ENCODE data around the gene ZBTB22. TPM values are rescaled to one million over a fixed set of nuclear protein-coding genes. Genes with fewer than 3 reads are reported as not detected.

ZBTB22 gene
- total and polyA plus RNA-seq, 2 experiments from 2014 or later, result 29.1 to 48.0 TPM

DNA sequence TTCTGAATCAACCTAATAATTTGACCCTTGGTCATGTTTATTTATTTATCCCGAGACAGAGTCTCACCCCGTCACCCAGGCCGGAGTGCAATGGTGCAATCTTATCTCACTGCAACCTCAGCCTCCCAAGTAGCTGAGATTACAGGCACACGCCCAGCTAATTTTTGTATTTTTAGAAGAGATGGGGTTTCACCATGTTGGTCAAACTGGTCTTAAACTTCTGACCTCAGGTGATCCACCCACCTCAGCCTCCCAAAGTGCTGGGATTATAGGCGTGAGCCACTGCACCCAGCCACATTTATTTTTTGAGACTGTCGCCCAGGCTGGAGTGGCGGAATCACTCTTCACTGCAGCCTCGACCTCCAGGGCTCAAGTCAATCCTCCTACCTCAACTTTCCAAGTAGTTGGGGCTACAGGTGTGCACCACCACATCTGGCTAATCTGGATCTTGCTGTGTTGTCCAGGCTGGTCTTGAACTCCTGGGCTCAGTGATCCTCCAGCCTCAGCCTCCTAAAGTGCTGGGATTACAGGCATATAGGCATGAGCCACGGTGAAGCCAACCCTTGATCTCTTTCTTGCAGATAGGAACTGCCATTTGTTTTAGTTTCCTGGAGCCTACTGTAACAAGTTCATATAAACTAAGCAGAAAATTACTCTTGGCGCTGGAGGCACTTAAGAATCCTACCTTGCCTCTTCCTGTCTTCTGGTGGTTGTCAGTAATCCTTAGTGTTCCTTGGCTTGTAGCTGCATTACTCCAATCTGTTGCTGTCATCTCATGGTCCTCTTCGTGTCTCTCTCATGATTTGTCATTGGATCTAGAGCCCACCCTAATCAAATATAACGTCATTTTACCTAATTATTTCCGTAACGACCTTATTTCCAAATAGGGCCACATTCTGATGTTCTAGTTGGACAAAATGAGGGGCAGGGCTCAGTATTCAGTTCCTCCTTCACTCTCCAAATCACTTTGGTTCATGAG lies 43.3 kb downstream of the ZBTB22 start:
- H3K27ac ChIP-seq, result peak overlapping the region; percentile 8

DNA sequence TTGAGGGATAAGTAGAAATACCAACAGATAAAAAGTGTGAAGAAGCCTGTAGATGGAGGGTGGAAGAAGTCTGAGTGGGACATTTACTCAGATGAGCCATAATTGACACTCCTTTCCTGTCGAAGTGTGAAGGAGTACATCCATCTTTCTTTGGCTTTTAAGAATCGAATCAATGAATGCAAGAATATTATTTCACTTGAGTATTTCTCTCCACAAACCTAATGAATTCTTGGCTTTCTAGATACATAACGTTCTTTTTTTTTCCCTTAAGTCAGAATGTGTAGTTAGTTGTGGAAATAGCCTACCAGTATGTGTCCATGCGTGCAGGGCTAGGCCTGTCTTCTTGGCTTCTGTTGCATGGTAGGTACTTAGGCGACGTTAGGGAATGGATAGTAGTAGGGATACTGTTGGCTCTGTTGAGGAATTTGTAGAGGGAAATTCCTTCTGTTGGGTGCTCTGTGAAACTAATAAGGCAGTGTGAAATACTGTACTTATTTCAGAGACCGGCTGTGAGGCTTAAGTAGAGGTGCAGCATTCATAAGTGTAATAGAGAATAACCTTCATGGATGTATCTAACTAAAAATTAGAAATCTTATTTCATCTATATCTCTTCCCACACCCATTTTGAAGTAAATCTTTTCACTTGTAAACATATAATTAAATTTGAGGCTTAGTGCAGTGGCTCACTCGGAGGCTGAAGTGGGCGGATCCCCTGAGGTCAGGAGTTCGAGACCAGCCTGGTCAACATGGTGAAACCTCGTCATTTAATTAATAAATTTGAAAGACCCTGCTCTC lies 44.2 kb downstream of the ZBTB22 start:
- Histone ChIP-seq H3K4me3 (peak overlapping the region; percentile 84), H3K27me3 (no peaks in the 10 kb centered on the region), H3K27ac (peak overlapping the region; percentile 16), H3K36me3 (peaks cover 34% of the 10 kb centered on the region), H3K4me1 (ENCODE audit: low read depth) (peaks cover 10% of the 10 kb centered on the region), H3K9me3 (ENCODE audit: low read depth) (no peaks in the 10 kb centered on the region)
- TF ChIP-seq, protein P1, sequence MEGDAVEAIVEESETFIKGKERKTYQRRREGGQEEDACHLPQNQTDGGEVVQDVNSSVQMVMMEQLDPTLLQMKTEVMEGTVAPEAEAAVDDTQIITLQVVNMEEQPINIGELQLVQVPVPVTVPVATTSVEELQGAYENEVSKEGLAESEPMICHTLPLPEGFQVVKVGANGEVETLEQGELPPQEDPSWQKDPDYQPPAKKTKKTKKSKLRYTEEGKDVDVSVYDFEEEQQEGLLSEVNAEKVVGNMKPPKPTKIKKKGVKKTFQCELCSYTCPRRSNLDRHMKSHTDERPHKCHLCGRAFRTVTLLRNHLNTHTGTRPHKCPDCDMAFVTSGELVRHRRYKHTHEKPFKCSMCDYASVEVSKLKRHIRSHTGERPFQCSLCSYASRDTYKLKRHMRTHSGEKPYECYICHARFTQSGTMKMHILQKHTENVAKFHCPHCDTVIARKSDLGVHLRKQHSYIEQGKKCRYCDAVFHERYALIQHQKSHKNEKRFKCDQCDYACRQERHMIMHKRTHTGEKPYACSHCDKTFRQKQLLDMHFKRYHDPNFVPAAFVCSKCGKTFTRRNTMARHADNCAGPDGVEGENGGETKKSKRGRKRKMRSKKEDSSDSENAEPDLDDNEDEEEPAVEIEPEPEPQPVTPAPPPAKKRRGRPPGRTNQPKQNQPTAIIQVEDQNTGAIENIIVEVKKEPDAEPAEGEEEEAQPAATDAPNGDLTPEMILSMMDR (IDR thresholded peaks at IDR 0.05; ENCODE audit: low read depth, low read length), result no peak
- no peak for DNase-seq (ENCODE audit: low read depth in 1 of 2, low spot score in 1 of 2)

More for the DNA sequence above, 43.3 kb downstream of the ZBTB22 start:
- Histone ChIP-seq H3K4me3 (no peak overlapping the region), H3K9me3 (ENCODE audit: low read depth) (no peaks in the 10 kb centered on the region), H3K4me1 (ENCODE audit: low read depth) (peaks cover 10% of the 10 kb centered on the region), H3K27me3 (no peaks in the 10 kb centered on the region), H3K36me3 (peaks cover 27% of the 10 kb centered on the region)
- TF ChIP-seq, protein P1 (IDR thresholded peaks at IDR 0.05; ENCODE audit: low read depth, low read length), result no peak
- no peak for DNase-seq (ENCODE audit: low read depth in 1 of 2, low spot score in 1 of 2)

DNA sequence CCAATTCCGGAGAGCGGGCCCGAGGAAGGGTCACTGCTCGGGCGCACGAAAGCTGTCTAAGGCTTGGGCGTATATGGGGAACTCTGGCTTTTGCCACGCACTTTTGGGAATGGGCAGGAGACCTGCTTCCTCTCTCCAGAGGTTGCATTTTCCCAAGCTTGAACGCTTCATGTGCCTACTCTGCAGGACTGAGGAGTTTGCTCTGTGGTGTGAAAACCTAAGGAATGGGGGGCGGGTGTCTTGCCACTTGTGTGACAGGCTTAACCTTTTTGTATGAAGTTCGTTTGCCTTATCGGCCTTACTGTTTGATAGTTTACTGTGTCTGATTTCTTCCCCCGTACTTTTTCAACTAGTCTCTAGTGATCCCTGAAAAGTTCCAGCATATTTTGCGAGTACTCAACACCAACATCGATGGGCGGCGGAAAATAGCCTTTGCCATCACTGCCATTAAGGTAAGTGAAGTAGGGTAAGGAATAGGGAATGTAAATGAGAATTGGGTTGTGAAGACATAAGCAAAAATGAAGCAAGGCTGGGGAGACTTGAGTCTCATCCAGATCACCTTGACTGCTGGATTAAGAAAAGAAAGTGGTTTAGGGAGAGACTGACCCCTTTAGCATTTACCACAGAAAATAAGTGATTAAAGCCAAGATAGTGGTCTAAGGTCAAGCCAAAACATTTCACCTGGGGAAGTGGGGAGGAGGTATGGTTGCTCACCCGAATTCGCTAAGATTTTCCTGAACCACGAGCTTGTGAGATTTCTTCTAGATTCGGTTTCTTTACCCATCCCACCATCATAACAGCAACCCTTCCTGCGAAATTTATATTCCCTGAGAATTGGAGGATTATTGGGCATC lies 45.0 kb downstream of the ZBTB22 start:
- TF ChIP-seq, protein P1 (IDR thresholded peaks at IDR 0.05; ENCODE audit: low read depth, low read length), result no peak
- peaks cover 40% of the 10 kb centered on the region for H3K36me3 ChIP-seq

DNA sequence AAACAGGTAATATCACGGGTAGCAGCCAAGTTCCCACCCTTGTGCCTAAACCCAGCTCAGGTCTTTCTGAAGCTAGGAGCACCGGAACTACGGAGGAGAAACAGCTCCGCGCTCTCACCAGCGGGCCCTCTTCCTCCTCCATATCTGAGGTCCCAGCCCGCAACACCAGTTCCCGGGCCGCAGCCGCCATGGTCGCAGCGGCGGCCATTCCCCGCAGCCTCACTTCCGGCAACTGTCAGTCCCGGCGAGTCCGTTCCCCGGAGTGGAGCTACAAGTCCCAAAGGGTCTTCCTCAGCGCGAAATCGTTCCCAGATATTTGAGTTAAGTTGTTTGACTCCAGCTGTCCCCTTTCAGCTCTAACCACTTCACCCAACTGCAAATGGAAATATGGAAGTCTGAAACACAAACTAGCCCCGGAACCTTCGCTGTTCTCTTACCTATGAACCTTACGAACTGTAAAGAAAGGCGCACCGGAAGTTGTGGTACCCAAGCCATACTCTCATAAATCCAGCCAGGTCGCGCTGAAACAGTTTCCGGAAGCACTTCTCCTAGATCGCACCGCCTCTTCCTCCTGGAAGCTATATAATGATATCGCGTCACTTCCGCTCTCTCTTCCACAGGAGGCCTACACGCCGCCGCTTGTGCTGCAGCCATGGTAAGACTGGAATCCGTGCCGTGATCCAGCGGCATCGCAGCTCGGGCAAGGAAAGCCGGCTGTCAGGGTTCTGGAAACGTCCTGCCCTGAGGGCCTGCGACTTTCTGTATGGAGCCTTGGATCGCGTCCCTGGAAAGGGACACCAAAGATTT lies 45.9 kb downstream of the ZBTB22 start, which contains the start of the genes RPS18 and VPS52:
TSS of gene RPS18 (plus strand) at position 608 of the 807 bp plus-strand sequence. CDS start at position 653, 45 bp downstream.
TSS of gene VPS52 (minus strand) at position 409 of the 807 bp plus-strand sequence. CDS start at position 208, 201 bp downstream.
- Histone ChIP-seq H3K9me3 (ENCODE audit: low read depth) (no peaks in the 10 kb centered on the region), H3K4me1 (ENCODE audit: low read depth) (peaks cover 10% of the 10 kb centered on the region), H3K27ac (peak within 1 kb of the TSS; percentile 99), H3K4me3 (peak within 1 kb of the TSS; percentile 84), H3K36me3 (peaks cover 49% of the 10 kb centered on the region), H3K27me3 (no peaks in the 10 kb centered on the region)
- peak; percentile 100 for DNase-seq (ENCODE audit: low read depth in 1 of 2, low spot score in 1 of 2)
- TF ChIP-seq, protein P1 (IDR thresholded peaks at IDR 0.05; ENCODE audit: low read depth, low read length), result no peak

More for the DNA sequence above, 45.0 kb downstream of the ZBTB22 start:
- Histone ChIP-seq H3K27me3 (no peaks in the 10 kb centered on the region), H3K4me1 (ENCODE audit: low read depth) (peaks cover 10% of the 10 kb centered on the region), H3K9me3 (ENCODE audit: low read depth) (no peaks in the 10 kb centered on the region), H3K27ac (peak overlapping the region; percentile 99), H3K4me3 (peak overlapping the region; percentile 84)
- DNase-seq (ENCODE audit: low read depth in 1 of 2, low spot score in 1 of 2), result no peak

Data from cardiac muscle cell (in vitro differentiated cells and primary cell).